Tibial nerve (tissue), 4 donors: ENCODE data around the gene TFEB.

Experiments used
- CTCF ChIP-seq, 5 experiments: fragments of 200-600 bp in 3 of 5; fragments of 450-650 bp in 2 of 5; sonication (generic) in 3 of 5; IDR thresholded peaks; one replicate each; pipeline ENCODE4 v1.5.1; 2016 to 2019; ENCODE audit warnings: antibody characterized with exemption in 5 of 5, mild to moderate bottlenecking in 3 of 5, moderate library complexity in 2 of 5
- EP300 ChIP-seq, 2 donors: sonication (generic); formaldehyde crosslinking; IDR thresholded peaks; one replicate each; pipeline ENCODE4 v1.6.1; 2017; ENCODE audit warnings: antibody characterized with exemption in 2 of 2, mild to moderate bottlenecking in 1 of 2

GRCh38 chr6:41734666-41735426 lies 562 bp downstream of the TFEB start:
- TF ChIP-seq EP300 (IDR thresholded peaks at IDR 0.05) (no peak), CTCF (IDR thresholded peaks at IDR 0.05) (no peak)
